ENCODE measurements around the gene ZGPAT. TPM values are rescaled to one million over a fixed set of nuclear protein-coding genes. Genes with fewer than 3 reads are reported as not detected.

The ZGPAT gene
- total and polyA plus RNA-seq, 2 of the 13 experiments (the other 11 are each of a cell fraction or from before 2014, with no cell fraction given), result 23.0 to 41.9 TPM

- TF ChIP-seq NPAS2 (CRISPR knock-in tag; IDR thresholded peaks at IDR 0.05; ENCODE audit: borderline replicate concordance), result no peak
- TF ChIP-seq MLLT10 (CRISPR knock-in tag; IDR thresholded peaks at IDR 0.05), result no peak
- peak; percentile 90 for TF ChIP-seq AGO2 (optimal IDR thresholded peaks at IDR 0.05; ENCODE audit: low read depth, low read length)
- 0 out of 2 replicates have a peak, but pooled peaks have one; percentile 1 for TF ChIP-seq ZC3H4 (CRISPR knock-in tag; IDR thresholded peaks at IDR 0.05; ENCODE audit: borderline replicate concordance)
- 0 out of 2 replicates have a peak, but pooled peaks have one; percentile 63 for TF ChIP-seq ZNF891 (CRISPR knock-in tag; IDR thresholded peaks at IDR 0.05)
These were observed 15.3 kb upstream of the ZGPAT start (continued) for GRCh38 chr20:63692436-63693082.

- Histone ChIP-seq H3K27me3 (ENCODE audit: control insufficient read depth in 1 of 2, insufficient read depth in 2 of 2, low read length in 2 of 2) (no peaks in the 10 kb centered on the region), H3K9me3 (ENCODE audit: low read length) (no peaks in the 10 kb centered on the region), H3K4me3 (replicated peaks in 1 of 3; ENCODE audit: insufficient read depth in 1 of 3, low read depth in 2 of 3, low read length in 3 of 3) (no peak overlapping the region), H3K27ac (ENCODE audit: extremely low read length, insufficient read depth, low read length) (no peak overlapping the region), H2AFZ (ENCODE audit: low read length) (no peak overlapping the region), H3K4me1 (ENCODE audit: insufficient read depth, low read length) (peaks cover 21% of the 10 kb centered on the region), H3K36me3 (replicated peaks in 1 of 2; ENCODE audit: control insufficient read depth in 1 of 2, insufficient read depth in 2 of 2, low read length in 2 of 2) (peaks cover 3 to 4% of the 10 kb centered on the region in 2 experiments; a peak in 3 of 5 replicates), H3K4me2 (ENCODE audit: low read depth, low read length) (no peak overlapping the region), H4K20me1 (ENCODE audit: insufficient read depth, low read length) (peaks cover 4% of the 10 kb centered on the region; the same call in 1 of the 2 replicates), H3K9ac (ENCODE audit: insufficient read depth, low read depth, low read length) (no peak overlapping the region), H3K79me2 (ENCODE audit: insufficient read depth, low read length) (no peaks in the 10 kb centered on the region)
- WGBS (ENCODE audit: low lambda C conversion rate), result 95% methylated on average over 8 of the region's 10 CpGs
- FAIRE-seq (no peak), DNase-seq (ENCODE audit: low spot score) (no peak), ATAC-seq (no peak)
- POLR2A ChIA-PET, result interaction anchor here (0.6 kb wide), 1 partner anchor 155 kb away, joined by 4 read pairs; no protein-coding TSS in a partner anchor
- in situ Hi-C loops (cut with HindIII; ENCODE audit: extremely low pct_ligation_motif_present, low pct_unique_long_range_greater_than_20kb) (no loop called here), intact Hi-C loops (cut with micrococcal nuclease; ENCODE audit: unreplicated experiment) (no loop called here)
- BruUV-seq (replicated peaks), result no TSS peak
- TF ChIP-seq HNRNPL (IDR thresholded peaks at IDR 0.05; ENCODE audit: low read depth, low read length) (0 out of 2 replicates have a peak, but pooled peaks have one; percentile 30), ZBTB40 (IDR thresholded peaks at IDR 0.05) (no peak), ZBTB40 (CRISPR knock-in tag; IDR thresholded peaks at IDR 0.05) (no peak), SCMH1 (CRISPR knock-in tag; IDR thresholded peaks at IDR 0.05; ENCODE audit: borderline replicate concordance) (no peak), ZNF891 (CRISPR knock-in tag; IDR thresholded peaks at IDR 0.05) (0 out of 2 replicates have a peak, but pooled peaks have one; percentile 10)
- CTCF ChIA-PET (ENCODE audit: low intra/inter-chr PET ratio, low total read pairs), result no interaction called here
These were observed 14.6 kb upstream of the ZGPAT start for GRCh38 chr20:63693083-63693732.
